Mucosa of stomach (tissue), 1 donor: ENCODE data around the gene TRDMT1.

Experiments
- H3K27me3 ChIP-seq: one replicate; pipeline ENCODE4 v1.7.0; 2013; ENCODE audit warnings: mild to moderate bottlenecking, low read length; ENCODE audit not compliant: control insufficient read depth, insufficient read depth
- H3K36me3 ChIP-seq: one replicate; pipeline ENCODE4 v1.7.0; 2013; ENCODE audit warnings: low read length; ENCODE audit not compliant: control insufficient read depth, insufficient read depth
- H3K4me1 ChIP-seq: one replicate; pipeline ENCODE4 v1.7.0; 2013; ENCODE audit warnings: mild to moderate bottlenecking, low read length; ENCODE audit not compliant: control insufficient read depth, insufficient read depth
- H3K4me3 ChIP-seq: one replicate; pipeline ENCODE4 v1.7.0; 2013; ENCODE audit warnings: low read length
- H3K9ac ChIP-seq: one replicate; pipeline ENCODE4 v1.7.0; 2013; ENCODE audit warnings: mild to moderate bottlenecking, low read length, moderate library complexity
- H3K9me3 ChIP-seq: one replicate; pipeline ENCODE4 v1.7.0; 2013; ENCODE audit warnings: mild to moderate bottlenecking, low read length, moderate library complexity; ENCODE audit not compliant: control insufficient read depth
- donor health status: Pancreatic carcinoma.

The TRDMT1 gene

DNA sequence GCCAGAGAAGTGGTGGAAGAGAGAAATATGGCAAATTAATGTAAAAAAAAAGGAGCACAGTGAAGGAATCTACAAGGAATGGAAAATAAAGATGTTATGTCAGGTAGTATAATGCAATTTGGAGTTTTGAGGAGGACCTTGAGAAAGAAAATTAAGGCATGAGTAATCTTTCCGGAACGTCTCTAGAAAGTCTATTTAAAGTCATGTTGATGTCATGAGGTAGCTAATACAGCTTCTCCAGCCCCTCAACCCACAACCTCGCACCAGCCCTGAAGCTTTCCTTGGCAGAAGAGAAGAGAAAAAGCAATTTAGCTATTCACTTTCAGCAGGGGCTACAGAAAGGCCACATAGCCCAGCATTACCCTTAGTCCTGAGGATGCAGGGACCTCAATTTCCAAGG is 22.5 kb downstream of the TRDMT1 start:
- Histone ChIP-seq H3K27me3 (no peaks in the 10 kb centered on the region), H3K4me3 (no peak overlapping the region)

DNA sequence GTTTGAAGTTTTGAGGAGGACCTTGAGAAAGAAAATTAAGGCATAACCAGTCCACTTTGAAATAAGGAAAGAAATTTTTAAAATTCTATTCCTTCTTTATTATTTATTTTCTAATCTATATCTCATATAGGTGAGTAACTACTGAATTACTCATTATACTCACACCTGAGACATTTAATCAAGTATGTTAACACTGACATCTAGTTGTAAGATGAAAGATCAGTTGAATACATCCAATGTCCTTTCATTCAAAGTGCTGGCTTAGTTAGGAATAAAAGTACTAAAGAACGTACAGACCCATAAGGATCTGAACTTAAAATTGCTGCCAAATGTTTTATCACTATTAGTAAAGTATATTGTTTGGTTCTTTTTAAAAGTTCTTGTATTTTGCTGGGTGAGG is 23.5 kb downstream of the TRDMT1 start:
- Histone ChIP-seq H3K27me3 (no peaks in the 10 kb centered on the region), H3K4me1 (no peaks in the 10 kb centered on the region), H3K36me3 (no peaks in the 10 kb centered on the region), H3K9me3 (no peaks in the 10 kb centered on the region), H3K4me3 (no peak overlapping the region), H3K9ac (no peak overlapping the region)

More for the DNA sequence above, 22.5 kb downstream of the TRDMT1 start:
- no peaks in the 10 kb centered on the region for H3K36me3 ChIP-seq
- no peaks in the 10 kb centered on the region for H3K9me3 ChIP-seq
- no peaks in the 10 kb centered on the region for H3K4me1 ChIP-seq
- H3K9ac ChIP-seq, result no peak overlapping the region

DNA sequence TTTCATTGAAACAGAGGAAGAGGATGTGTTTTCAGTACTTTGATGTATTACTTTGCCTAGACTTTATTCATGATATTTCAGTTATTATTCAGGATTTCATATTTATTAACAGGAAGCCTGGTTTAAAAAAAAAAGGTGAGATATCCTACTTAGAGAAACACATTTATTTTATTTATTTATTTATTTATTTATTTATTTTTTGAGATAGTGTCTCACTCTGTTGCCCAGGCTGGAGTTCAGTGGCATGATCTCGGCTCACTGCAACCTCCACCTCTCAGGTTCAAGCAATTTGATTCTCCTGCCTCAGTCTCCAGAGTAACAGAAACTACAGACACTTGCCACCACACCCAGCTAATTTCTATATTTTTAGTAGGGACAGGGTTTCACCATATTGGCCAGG is 24.5 kb downstream of the TRDMT1 start:
- Histone ChIP-seq H3K27me3 (no peaks in the 10 kb centered on the region), H3K36me3 (no peaks in the 10 kb centered on the region), H3K4me3 (no peak overlapping the region), H3K9ac (no peak overlapping the region), H3K9me3 (no peaks in the 10 kb centered on the region), H3K4me1 (no peaks in the 10 kb centered on the region)

DNA sequence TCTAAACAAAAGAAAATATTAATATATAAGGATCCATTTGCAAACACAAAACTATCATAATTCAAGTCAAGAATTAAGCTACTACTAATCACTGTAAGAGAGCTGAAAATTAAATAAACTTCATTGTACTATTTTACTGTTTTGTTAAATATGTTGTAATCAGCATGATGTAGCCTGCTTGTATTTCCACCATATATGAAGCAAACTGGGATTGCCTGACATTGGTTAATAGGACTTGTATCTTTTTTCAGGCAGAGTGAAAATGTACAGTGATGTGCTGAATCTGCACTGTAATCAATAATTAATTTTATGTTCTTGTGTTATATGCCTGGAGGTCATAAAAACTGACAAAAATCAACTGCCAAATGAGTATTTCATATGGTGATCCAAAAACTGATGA is 25.4 kb downstream of the TRDMT1 start:
- no peak overlapping the region for H3K4me3 ChIP-seq
- H3K36me3 ChIP-seq, result no peaks in the 10 kb centered on the region
- H3K9me3 ChIP-seq, result no peaks in the 10 kb centered on the region
- no peaks in the 10 kb centered on the region for H3K27me3 ChIP-seq
- no peaks in the 10 kb centered on the region for H3K4me1 ChIP-seq
- H3K9ac ChIP-seq, result no peak overlapping the region

DNA sequence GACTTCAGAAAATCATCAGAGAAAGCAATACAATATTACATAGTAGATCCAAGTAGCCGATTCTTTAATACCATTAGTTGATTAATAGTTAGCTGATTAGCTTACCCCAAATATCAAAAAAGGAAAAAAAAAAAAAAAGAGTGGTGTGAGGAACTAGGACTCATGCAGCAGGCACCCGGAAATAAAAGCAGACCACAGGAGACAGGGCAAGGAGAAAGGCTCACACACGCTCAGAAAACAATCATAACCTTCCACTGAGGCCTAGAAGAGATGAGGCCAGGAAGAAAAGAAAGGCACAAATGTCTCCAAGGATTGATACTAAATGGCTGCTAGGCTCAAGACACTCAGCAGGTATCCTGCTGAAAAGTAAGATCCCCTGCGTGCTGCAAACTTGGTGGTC is 25.9 kb downstream of the TRDMT1 start:
- no peak overlapping the region for H3K9ac ChIP-seq
- H3K4me1 ChIP-seq, result no peaks in the 10 kb centered on the region
- H3K4me3 ChIP-seq, result no peak overlapping the region

DNA sequence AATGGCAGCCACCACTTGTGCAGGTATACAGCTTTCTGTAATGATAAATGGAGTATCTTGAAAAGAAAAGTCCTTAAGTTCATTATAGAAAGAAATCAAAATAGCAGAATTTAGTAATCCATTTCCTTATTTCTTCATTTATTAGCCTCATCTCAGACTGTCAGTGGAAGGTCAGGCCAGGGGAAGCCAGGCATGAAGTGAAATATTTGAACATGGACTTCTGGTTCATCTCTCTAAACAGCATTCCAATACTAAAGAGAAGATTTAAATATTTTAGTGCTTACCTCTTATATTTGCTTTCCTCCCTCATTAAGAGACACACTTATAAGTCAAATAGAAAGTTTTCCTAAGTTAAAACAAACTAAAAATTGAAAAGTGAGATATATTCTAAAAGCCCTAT is 26.8 kb downstream of the TRDMT1 start:
- no peak overlapping the region for H3K9ac ChIP-seq
- no peaks in the 10 kb centered on the region for H3K27me3 ChIP-seq
- no peak overlapping the region for H3K4me3 ChIP-seq
- no peaks in the 10 kb centered on the region for H3K9me3 ChIP-seq
- no peaks in the 10 kb centered on the region for H3K4me1 ChIP-seq
- H3K36me3 ChIP-seq, result no peaks in the 10 kb centered on the region

More for the DNA sequence above, 25.9 kb downstream of the TRDMT1 start:
- Histone ChIP-seq H3K36me3 (no peaks in the 10 kb centered on the region), H3K9me3 (no peaks in the 10 kb centered on the region), H3K27me3 (no peaks in the 10 kb centered on the region)

DNA sequence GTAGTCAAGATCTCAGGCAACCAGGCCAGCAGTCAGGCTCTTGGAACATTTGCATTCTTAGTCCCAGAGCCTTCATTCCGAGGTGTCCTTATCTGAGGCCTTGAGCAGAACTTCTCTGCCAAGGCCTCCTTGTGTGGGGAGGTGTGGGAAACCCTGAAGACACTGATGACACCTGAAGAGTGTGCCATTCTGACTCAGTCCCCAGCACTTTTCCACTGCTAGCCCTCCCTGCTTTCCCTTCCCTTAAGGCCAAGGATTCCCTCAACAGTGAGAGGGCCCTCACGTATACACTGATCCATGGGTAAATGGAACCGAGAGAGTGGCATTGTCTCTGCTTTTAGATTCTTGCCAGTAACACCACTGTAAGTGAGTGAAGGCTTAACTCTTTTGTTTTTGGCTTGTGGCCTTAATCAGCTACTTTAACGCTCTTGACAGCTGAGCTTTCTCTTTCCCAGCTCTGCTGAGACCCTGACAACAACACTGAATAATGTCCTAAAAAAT is 30.3 kb downstream of the TRDMT1 start:
- no peak overlapping the region for H3K4me3 ChIP-seq
- H3K36me3 ChIP-seq, result no peaks in the 10 kb centered on the region
- no peaks in the 10 kb centered on the region for H3K9me3 ChIP-seq
- no peak overlapping the region for H3K9ac ChIP-seq
- H3K27me3 ChIP-seq, result no peaks in the 10 kb centered on the region
- H3K4me1 ChIP-seq, result no peaks in the 10 kb centered on the region

DNA sequence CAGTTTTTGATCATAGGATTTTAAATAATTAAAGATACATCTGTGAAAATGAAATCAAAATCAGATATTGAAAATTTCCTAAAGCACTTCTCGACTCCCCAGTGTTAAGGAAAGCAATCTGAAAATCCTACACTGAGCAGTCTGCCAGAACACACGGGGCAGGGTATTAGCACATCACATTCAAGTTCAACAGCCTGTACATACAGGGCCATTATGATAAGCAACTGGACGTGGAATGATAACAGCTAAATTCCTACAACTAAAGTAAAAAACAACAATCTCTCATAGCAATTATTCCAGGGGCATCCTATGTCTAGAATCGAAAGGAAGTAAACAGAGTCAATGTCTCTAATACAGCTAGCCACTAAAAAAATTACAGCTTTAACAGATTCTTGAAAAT is 31.7 kb downstream of the TRDMT1 start:
- Histone ChIP-seq H3K4me3 (no peak overlapping the region), H3K9me3 (no peaks in the 10 kb centered on the region), H3K27me3 (no peaks in the 10 kb centered on the region), H3K9ac (no peak overlapping the region), H3K36me3 (no peaks in the 10 kb centered on the region), H3K4me1 (no peaks in the 10 kb centered on the region)

DNA sequence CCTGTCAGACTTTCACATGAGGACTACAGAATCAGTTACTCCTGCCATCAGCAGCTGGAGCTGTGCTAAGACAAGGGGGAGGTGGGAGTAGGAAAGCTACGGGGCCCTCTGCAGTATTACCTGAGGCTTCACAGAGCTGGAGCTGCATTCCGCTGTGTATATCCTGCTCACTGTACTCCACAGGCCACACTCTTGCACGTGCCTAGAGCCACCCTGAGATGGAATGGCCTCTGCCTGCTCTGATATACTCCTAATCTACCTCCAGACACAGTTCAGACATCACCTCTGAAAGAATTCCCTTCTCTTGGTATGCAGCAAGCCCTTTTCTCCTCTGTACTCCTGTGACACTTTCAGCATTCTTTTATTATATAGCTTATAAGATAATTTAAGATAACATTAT is 34.8 kb downstream of the TRDMT1 start:
- no peaks in the 10 kb centered on the region for H3K36me3 ChIP-seq
- no peaks in the 10 kb centered on the region for H3K27me3 ChIP-seq
- H3K4me1 ChIP-seq, result no peaks in the 10 kb centered on the region
- no peak overlapping the region for H3K9ac ChIP-seq
- no peaks in the 10 kb centered on the region for H3K9me3 ChIP-seq
- H3K4me3 ChIP-seq, result no peak overlapping the region

DNA sequence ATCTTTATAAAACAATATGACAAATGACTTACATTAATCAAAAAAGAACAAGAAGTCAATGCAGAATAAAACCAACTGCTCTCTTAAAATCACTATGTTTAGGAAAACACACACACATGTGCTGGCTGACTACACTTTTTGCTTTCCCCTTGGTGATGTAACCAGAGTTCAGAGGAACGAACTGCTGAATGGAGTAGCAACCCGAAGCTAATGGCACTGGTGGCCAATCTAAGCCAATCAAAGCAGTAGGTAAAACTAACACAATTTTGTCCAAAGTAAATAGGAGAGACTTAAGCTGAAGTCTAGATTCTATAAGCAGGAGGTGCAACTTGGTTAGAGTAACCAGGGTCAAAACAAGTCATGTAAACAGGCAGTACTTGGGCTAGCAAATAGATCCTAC is 38.6 kb downstream of the TRDMT1 start:
- H3K9ac ChIP-seq, result no peak overlapping the region
- no peaks in the 10 kb centered on the region for H3K36me3 ChIP-seq
- no peak overlapping the region for H3K4me3 ChIP-seq
- H3K9me3 ChIP-seq, result no peaks in the 10 kb centered on the region
- no peaks in the 10 kb centered on the region for H3K27me3 ChIP-seq
- H3K4me1 ChIP-seq, result no peaks in the 10 kb centered on the region

DNA sequence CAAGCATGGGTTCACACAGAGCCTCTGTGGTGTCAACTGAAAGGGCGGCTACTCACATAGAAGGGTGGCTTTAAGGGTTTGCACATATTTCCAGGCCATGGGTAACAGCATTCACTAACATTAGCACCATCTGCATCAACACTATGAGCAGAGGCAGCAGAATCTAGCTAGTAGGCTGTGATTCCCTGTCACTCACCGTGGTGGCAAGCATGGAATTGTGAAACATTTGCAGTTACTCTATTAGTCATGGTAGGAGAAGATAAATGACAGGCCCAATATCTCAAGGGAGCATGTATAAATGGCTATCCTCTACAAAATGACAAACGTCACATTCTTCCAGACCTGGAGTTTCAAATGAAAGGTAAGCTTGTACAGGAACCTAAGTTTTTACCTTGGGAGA is 39.7 kb downstream of the TRDMT1 start:
- Histone ChIP-seq H3K9me3 (no peaks in the 10 kb centered on the region), H3K9ac (no peak overlapping the region), H3K36me3 (no peaks in the 10 kb centered on the region), H3K4me1 (no peaks in the 10 kb centered on the region), H3K4me3 (no peak overlapping the region), H3K27me3 (no peaks in the 10 kb centered on the region)

DNA sequence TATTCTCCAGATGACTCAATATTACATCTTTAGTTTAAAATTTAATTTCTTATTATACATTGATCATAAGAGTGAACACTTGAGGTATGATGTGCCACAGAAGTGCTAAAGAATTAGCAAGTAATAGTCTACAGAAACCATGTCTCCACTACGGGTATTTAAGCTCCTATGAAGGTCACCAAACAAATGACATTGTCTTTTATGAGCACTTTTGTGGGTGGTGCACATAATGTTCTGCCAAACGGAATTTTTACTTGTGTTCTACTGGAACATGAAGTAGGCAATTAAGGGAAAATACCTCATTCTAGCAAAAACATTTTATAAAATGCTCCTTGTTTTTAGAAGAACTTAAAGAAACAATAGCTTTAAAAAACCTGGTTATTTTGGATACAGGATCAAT is 44.4 kb downstream of the TRDMT1 start:
- Histone ChIP-seq H3K4me3 (no peak overlapping the region), H3K36me3 (no peaks in the 10 kb centered on the region), H3K9ac (no peak overlapping the region), H3K4me1 (no peaks in the 10 kb centered on the region), H3K27me3 (no peaks in the 10 kb centered on the region), H3K9me3 (no peaks in the 10 kb centered on the region)

DNA sequence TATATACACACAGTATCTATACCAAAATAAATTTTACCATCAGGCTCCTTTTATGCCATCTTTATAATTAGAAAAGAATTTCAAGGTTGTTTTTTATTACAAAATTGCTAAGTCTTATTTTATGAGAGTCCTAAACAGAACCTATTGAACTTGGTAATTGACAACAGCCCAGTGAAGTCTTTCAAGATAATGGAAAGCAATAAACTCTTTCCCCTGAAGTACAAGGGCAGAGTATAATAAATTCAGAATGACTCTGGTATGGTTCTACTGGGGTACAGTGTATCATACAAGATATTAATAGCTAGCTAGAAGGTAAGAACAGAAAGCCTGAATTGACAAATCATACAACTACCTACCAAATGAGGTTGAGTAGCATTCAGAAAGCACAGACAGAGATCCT is 45.6 kb downstream of the TRDMT1 start:
- H3K36me3 ChIP-seq, result no peaks in the 10 kb centered on the region
- H3K4me1 ChIP-seq, result no peaks in the 10 kb centered on the region
- no peak overlapping the region for H3K4me3 ChIP-seq
- no peaks in the 10 kb centered on the region for H3K27me3 ChIP-seq
- H3K9me3 ChIP-seq, result no peaks in the 10 kb centered on the region
- H3K9ac ChIP-seq, result no peak overlapping the region
